Posterior vena cava (tissue), 2 donors: Measurements from ENCODE around the gene SLC5A6. TPM values are rescaled to one million over a fixed set of nuclear protein-coding genes. Genes with fewer than 3 reads are reported as not detected.
A peak's percentile ranks its signal among the peaks of the same experiment; 100 is the strongest.

Experiments used
- DNase-seq: peaks from one replicate; pipeline ENCODE4 v3.0.0-alpha.2; 2020; ENCODE audit warnings: low spot score
- intact Hi-C, 2 donors: fragments of 100-400 bp; cut with DNase I; formaldehyde crosslinking; loops; one replicate each; pipeline versions ENCODE4 v1.14.1 to v1.14.2; 2022 to 2023
- total RNA-seq, 2 donors: library from RNA; stranded (reverse); fragmentation: NEBNext Ultra II Directional; extraction: Animal tissue kit (Norgen Biotek cat#: 25700); gene quantifications; one replicate each; pipeline ENCODE4 v1.2.1, GENCODE V29; 2021
- donor health status: DM: yes; HTN: yes; CAD: no.
- donor health status: DM: yes; HTN: yes; CAD: no.

SLC5A6 gene
- total RNA-seq, 2 donors from 2014 or later = 15.3 to 16.8 TPM

GRCh38 chr2:27154488-27154887 is 57.6 kb downstream of the SLC5A6 start:
- DNase-seq = no peak
- intact Hi-C loops = no loop called here

GRCh38 chr2:27152796-27153464 is 59.1 kb downstream of the SLC5A6 start:
- DNase-seq = no peak
- intact Hi-C loops = no loop called here

- intact Hi-C loops = no loop called here
- DNase-seq = peak; percentile 43
Observed at GRCh38 chr2:27152102-27152795, 59.8 kb downstream of the SLC5A6 start.

GRCh38 chr2:27150639-27151230 is 61.3 kb downstream of the SLC5A6 start:
- DNase-seq = peak; percentile 64
- intact Hi-C loops = no loop called here

Other genes with a start within 250 kb of the SLC5A6 start
- 10 to 100 TPM; 11.4 to 16.3 TPM for gene MAPRE3, start 241.6 kb downstream of the SLC5A6 start, total RNA-seq
- 10 to 100 TPM; 68.0 to 69.8 TPM for gene TMEM214, start 179.3 kb downstream of the SLC5A6 start, total RNA-seq
- gene AGBL5, start 160.6 kb downstream of the SLC5A6 start, total RNA-seq = 10 to 100 TPM; 20.0 to 22.9 TPM
- gene OST4, start 140.6 kb downstream of the SLC5A6 start, total RNA-seq = 100 to 1,000 TPM; 222 to 314 TPM
- gene EMILIN1, start 133.7 kb downstream of the SLC5A6 start, total RNA-seq = 100 to 1,000 TPM; 178 to 323 TPM
- 1 to 10 TPM; 5.7 to 7.8 TPM for gene KHK, start 125.5 kb downstream of the SLC5A6 start, total RNA-seq
- 10 to 100 TPM; 25.8 to 27.8 TPM for gene CGREF1, start 93.1 kb downstream of the SLC5A6 start, total RNA-seq
- under 1 TPM; 0.37 to 0.48 TPM for gene ABHD1, start 88.5 kb downstream of the SLC5A6 start, total RNA-seq
- gene PREB, start 77.6 kb downstream of the SLC5A6 start, total RNA-seq = 10 to 100 TPM; 90.7 to 92.3 TPM
- not detected for gene PRR30, start 72.9 kb downstream of the SLC5A6 start, total RNA-seq
- gene TCF23, start 63.3 kb downstream of the SLC5A6 start, total RNA-seq = 10 to 100 TPM in 1 of 2 donors, 1 to 10 TPM in 1; 5.0 to 10.7 TPM
- 100 to 1,000 TPM in 1 of 2 donors, 10 to 100 TPM in 1; 76.1 to 116 TPM for gene ATRAID, start 227 bp downstream of the SLC5A6 start, total RNA-seq
- gene CAD, start 5.1 kb upstream of the SLC5A6 start, total RNA-seq = 10 to 100 TPM; 20.1 to 27.4 TPM
- 1 to 10 TPM in 1 of 2 donors, under 1 TPM in 1; 0.24 to 1.4 TPM for gene SLC30A3, start 50.8 kb upstream of the SLC5A6 start, total RNA-seq
- 1 to 10 TPM in 1 of 2 donors, under 1 TPM in 1; 0.19 to 1.0 TPM for gene DNAJC5G, start 63.2 kb upstream of the SLC5A6 start, total RNA-seq
- under 1 TPM; 0.32 to 0.52 TPM for gene TRIM54, start 70.2 kb upstream of the SLC5A6 start, total RNA-seq
- gene UCN, start 96.2 kb upstream of the SLC5A6 start, total RNA-seq = 1 to 10 TPM in 1 of 2 donors, under 1 TPM in 1; 0.95 to 1.2 TPM
- gene MPV17, start 110.8 kb upstream of the SLC5A6 start, total RNA-seq = 10 to 100 TPM; 59.3 to 69.0 TPM
- gene GTF3C2, start 144.5 kb upstream of the SLC5A6 start, total RNA-seq = 10 to 100 TPM; 36.9 to 41.3 TPM
- 10 to 100 TPM; 30.1 to 36.2 TPM for gene EIF2B4, start 158.1 kb upstream of the SLC5A6 start, total RNA-seq
- 10 to 100 TPM; 76.4 to 85.3 TPM for gene SNX17, start 158.3 kb upstream of the SLC5A6 start, total RNA-seq
- 10 to 100 TPM; 15.6 to 15.7 TPM for gene ZNF513, start 168.5 kb upstream of the SLC5A6 start, total RNA-seq
- gene PPM1G, start 197.3 kb upstream of the SLC5A6 start, total RNA-seq = 10 to 100 TPM; 38.8 to 41.6 TPM
- gene NRBP1, start 216.4 kb upstream of the SLC5A6 start, total RNA-seq = 10 to 100 TPM; 72.9 to 88.1 TPM
- gene KRTCAP3, start 230.1 kb upstream of the SLC5A6 start, total RNA-seq = 1 to 10 TPM in 1 of 2 donors, under 1 TPM in 1; 0.46 to 1.4 TPM